Measurements from ENCODE around the gene EXOC2. TPM values are rescaled to one million over a fixed set of nuclear protein-coding genes. Genes with fewer than 3 reads are reported as not detected.

The EXOC2 gene
- total and polyA plus RNA-seq, 9 donors = 19.5 to 25.1 (median 21.8) TPM

DNA sequence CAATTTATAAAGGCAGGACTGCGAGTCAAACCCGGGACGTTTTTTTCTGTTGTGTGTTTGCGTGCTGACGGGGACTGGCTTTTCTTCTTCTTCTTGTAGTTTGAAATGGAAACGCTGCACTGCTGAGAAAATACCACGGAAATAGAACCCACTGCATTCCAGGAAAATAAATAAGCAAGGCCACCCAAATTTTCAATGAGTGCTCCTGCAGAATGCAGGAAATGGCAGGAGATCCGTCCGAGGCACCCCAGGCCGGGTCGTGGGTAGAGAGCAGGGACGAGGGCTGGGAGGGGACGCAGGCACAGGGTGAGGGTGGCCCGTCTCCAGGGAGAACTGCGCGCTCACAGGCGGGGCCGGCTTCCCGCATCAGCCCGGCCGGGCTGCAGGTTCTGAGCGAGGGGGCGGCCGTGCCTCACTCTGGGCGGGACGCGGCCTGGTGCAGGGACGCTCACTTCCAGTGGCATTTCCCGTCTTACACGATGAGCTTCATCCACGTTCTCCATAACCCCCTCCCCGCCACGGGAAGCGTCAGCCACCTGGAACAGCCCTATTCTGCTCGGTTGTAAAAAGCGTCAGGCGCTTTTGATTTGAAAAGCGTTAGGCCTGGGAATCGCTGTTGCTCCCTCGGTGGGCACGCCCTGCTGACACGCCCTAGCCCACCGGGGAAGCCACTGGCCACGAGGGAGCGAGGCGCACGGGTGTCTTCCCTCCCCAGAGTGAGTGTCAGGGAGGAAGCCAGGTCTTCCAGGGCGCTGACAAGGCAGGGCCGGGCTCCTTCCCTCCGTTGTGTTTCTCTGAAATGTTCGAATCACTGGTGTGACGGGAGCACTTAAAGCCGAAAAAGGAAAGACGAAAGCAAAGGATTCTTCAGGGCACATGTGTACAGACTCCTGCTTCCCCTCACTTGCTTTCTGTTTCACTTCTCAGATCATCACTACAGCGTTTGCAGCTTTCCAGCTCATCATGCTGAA, 17.9 kb upstream of the EXOC2 start:
- DNase-seq = peak; percentile 85

DNA sequence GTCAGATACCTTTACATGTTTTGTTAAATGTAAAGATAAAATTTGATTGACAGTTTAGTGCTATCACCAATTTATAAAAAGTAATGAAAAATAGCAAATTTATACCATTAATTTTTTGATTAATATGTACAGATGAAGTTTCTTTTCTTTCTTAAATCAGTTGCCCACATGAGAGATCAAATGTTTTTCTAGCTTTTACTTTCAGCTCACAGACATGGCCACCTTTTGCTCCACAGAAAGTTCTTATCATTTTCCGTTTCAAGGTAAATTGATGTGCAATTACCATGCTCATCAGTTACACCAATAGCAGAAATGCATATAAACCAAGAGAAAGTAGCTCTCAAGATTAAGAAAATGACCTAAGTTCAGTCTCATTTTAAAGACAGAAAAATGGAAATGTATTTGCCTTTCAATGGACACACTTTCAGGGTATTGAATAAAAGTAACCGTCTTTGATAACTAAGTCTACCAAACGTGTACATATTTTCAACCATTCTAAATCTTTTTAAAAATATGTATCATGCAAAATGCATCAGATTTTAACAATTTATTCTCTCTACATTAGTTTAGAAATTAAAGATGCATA, 16.6 kb upstream of the EXOC2 start:
- Histone ChIP-seq H3K27me3 (ENCODE audit: control insufficient read depth, insufficient read depth, low read length) (peaks cover 12% of the 10 kb centered on the region), H3K4me3 (ENCODE audit: low read length) (no peak overlapping the region), H3K36me3 (ENCODE audit: control insufficient read depth, insufficient read depth, low read length) (no peaks in the 10 kb centered on the region), H3K4me1 (ENCODE audit: control insufficient read depth, insufficient read depth, low read length) (no peaks in the 10 kb centered on the region), H3K27ac (ENCODE audit: low read length) (no peak overlapping the region), H3K9me3 (replicated peaks; ENCODE audit: control insufficient read depth, low read depth, low read length) (no peaks in the 10 kb centered on the region)
- no CpG with 5 or more reads among the region's 3 CpGs for WGBS (ENCODE audit: insufficient coverage)
- no peak for DNase-seq

More for the DNA sequence above, 17.9 kb upstream of the EXOC2 start:
- Histone ChIP-seq H3K4me3 (ENCODE audit: low read length) (peak overlapping the region; percentile 44), H3K27me3 (ENCODE audit: control insufficient read depth, insufficient read depth, low read length) (peaks cover 12% of the 10 kb centered on the region), H3K36me3 (ENCODE audit: control insufficient read depth, insufficient read depth, low read length) (no peaks in the 10 kb centered on the region), H3K9me3 (replicated peaks; ENCODE audit: control insufficient read depth, low read depth, low read length) (no peaks in the 10 kb centered on the region), H3K27ac (ENCODE audit: low read length) (peak overlapping the region; percentile 91), H3K4me1 (ENCODE audit: control insufficient read depth, insufficient read depth, low read length) (no peaks in the 10 kb centered on the region)
- under 1% methylated on average over 42 of the region's 55 CpGs for whole genome bisulfite sequencing (ENCODE audit: insufficient coverage)

DNA sequence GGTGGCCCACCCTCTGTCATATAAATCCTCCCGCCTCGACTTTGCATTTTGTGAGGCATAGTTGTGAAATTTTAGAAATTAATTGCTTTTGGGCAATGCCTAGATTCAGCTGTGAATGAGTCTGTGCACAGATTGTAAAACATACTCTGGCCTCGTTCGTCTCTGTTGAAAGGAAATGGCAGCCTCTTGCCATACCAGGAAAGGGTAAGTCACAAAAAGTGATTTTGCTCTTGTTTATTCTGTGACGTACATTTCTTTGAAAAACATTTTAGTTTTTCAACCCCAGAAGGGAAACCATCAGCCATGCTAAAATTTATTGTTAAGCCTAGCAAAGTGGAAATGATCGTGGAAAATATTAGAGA, 15.3 kb upstream of the EXOC2 start:
- Histone ChIP-seq H3K4me1 (ENCODE audit: control insufficient read depth, insufficient read depth, low read length) (no peaks in the 10 kb centered on the region), H3K9me3 (replicated peaks; ENCODE audit: control insufficient read depth, low read depth, low read length) (no peaks in the 10 kb centered on the region), H3K4me3 (ENCODE audit: low read length) (no peak overlapping the region), H3K27ac (ENCODE audit: low read length) (no peak overlapping the region), H3K36me3 (ENCODE audit: control insufficient read depth, insufficient read depth, low read length) (no peaks in the 10 kb centered on the region), H3K27me3 (ENCODE audit: control insufficient read depth, insufficient read depth, low read length) (peaks cover 12% of the 10 kb centered on the region)
- no peak for DNase-seq
- WGBS (ENCODE audit: insufficient coverage) = 40% methylated on average over 2 of the region's 6 CpGs

DNA sequence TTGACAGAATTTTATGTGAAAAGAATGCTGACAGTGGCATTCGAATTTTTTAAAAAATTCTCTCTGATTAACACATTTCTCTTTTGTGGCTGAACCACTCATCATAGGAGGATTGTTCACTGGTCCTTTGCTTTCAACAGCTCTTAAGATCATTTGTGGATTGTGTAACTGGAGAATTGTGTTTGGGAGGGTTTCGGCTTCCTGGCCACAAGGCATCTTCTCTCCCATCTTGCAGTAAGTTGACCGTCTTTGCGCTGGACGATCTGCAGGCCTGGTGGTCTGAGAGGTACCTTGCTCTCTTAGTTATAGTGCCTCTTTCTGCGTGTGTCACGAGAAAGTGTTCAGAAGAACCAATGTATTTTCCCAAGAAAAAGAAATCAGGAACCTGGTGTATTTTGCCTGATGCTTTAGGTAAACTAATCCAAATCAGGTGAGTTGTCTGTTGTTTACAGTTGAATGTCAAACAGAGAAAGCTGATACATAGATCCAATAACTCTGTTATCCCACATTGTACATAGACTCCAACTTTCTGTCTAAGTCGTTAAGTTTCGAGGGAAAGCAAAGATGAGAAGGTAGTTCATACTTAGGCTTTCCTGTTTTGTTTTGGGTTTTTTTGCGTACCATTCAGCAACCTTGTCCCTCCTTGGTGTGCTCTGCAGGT, 14.8 kb upstream of the EXOC2 start:
- WGBS (ENCODE audit: insufficient coverage) = 85% methylated on average over 3 of the region's 10 CpGs
- Histone ChIP-seq H3K27me3 (ENCODE audit: control insufficient read depth, insufficient read depth, low read length) (peaks cover 12% of the 10 kb centered on the region), H3K27ac (ENCODE audit: low read length) (no peak overlapping the region), H3K4me3 (ENCODE audit: low read length) (no peak overlapping the region), H3K36me3 (ENCODE audit: control insufficient read depth, insufficient read depth, low read length) (no peaks in the 10 kb centered on the region), H3K9me3 (replicated peaks; ENCODE audit: control insufficient read depth, low read depth, low read length) (no peaks in the 10 kb centered on the region), H3K4me1 (ENCODE audit: control insufficient read depth, insufficient read depth, low read length) (no peaks in the 10 kb centered on the region)
- DNase-seq = no peak

DNA sequence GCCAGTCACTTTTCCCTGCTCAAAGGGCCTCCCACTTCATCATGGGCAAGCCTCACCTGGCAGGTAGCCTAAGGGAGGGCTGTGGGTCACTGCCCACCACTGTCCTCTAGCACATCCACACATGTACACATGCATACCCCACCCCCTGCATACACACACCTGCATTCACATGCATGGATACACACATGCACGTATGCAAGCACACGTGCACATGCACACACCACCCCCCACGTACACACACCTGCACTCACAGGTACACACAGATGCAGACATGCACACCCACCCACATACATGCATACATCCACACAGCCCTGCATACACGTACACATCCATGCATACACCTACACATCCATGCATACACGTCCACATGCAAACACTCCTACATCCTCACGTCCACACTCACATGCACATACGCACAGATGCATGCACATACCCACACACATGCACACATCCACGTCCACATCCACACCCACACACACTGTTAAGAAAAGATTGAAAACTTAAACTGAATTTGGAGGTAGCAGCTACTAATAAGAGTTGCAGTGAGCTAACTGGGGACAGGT, 14.0 kb upstream of the EXOC2 start:
- H3K36me3 ChIP-seq (ENCODE audit: control insufficient read depth, insufficient read depth, low read length) = no peaks in the 10 kb centered on the region
- H3K4me1 ChIP-seq (ENCODE audit: control insufficient read depth, insufficient read depth, low read length) = no peaks in the 10 kb centered on the region
- H3K27ac ChIP-seq (ENCODE audit: low read length) = no peak overlapping the region
- H3K27me3 ChIP-seq (ENCODE audit: control insufficient read depth, insufficient read depth, low read length) = peaks cover 14% of the 10 kb centered on the region
- no peaks in the 10 kb centered on the region for H3K9me3 ChIP-seq (replicated peaks; ENCODE audit: control insufficient read depth, low read depth, low read length)
- DNase-seq = no peak
- H3K4me3 ChIP-seq (ENCODE audit: low read length) = no peak overlapping the region
- 79% methylated on average over 6 of the region's 8 CpGs for whole genome bisulfite sequencing (ENCODE audit: insufficient coverage)

DNA sequence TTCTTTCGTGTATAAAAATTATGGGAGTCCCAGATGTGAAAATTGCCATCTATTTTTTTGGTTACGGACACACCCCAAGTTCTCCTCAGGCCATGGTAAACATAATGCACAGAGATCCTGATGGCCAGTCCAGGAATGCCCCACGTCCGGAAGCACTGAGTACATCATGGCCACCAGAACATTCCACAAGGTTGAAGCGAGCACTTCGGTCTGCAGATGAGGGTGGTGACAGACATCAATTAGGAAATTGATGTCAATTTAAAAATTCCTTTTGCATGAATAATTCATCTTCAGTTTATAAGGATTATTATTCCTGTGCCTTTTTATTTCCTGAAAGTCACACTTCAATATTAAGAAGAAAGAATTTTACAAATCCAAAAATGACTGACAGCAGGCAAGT, 13.2 kb upstream of the EXOC2 start:
- Histone ChIP-seq H3K4me3 (ENCODE audit: low read length) (no peak overlapping the region), H3K9me3 (replicated peaks; ENCODE audit: control insufficient read depth, low read depth, low read length) (no peaks in the 10 kb centered on the region), H3K27me3 (ENCODE audit: control insufficient read depth, insufficient read depth, low read length) (peaks cover 19% of the 10 kb centered on the region), H3K36me3 (ENCODE audit: control insufficient read depth, insufficient read depth, low read length) (no peaks in the 10 kb centered on the region), H3K27ac (ENCODE audit: low read length) (no peak overlapping the region), H3K4me1 (ENCODE audit: control insufficient read depth, insufficient read depth, low read length) (no peaks in the 10 kb centered on the region)
- DNase-seq = no peak
- no CpG with 5 or more reads among the region's 6 CpGs for WGBS (ENCODE audit: insufficient coverage)

DNA sequence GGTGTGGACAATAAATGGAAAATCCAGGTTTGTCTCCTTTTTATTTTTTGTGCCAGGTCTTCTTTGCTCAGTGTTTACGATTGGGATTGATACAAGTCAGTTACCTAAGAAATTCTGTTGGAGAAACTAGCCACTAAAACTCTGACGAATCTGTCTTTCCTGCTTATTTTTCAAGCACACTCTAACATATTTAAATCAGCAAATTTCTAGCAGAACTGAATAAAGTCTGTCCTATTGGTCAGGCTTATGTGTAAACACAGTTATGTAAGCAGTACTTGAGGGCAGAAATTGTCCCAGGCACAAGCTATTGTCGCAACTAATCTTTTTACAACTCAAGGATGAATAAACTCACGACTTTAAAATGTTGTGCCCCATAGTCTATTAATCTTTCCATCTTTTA, 12.1 kb upstream of the EXOC2 start:
- no peaks in the 10 kb centered on the region for H3K4me1 ChIP-seq (ENCODE audit: control insufficient read depth, insufficient read depth, low read length)
- no peak for DNase-seq
- no peak overlapping the region for H3K27ac ChIP-seq (ENCODE audit: low read length)
- no CpG with 5 or more reads among the region's 4 CpGs for WGBS (ENCODE audit: insufficient coverage)
- no peaks in the 10 kb centered on the region for H3K36me3 ChIP-seq (ENCODE audit: control insufficient read depth, insufficient read depth, low read length)
- no peaks in the 10 kb centered on the region for H3K9me3 ChIP-seq (replicated peaks; ENCODE audit: control insufficient read depth, low read depth, low read length)
- no peak overlapping the region for H3K4me3 ChIP-seq (ENCODE audit: low read length)
- H3K27me3 ChIP-seq (ENCODE audit: control insufficient read depth, insufficient read depth, low read length) = peaks cover 16% of the 10 kb centered on the region

DNA sequence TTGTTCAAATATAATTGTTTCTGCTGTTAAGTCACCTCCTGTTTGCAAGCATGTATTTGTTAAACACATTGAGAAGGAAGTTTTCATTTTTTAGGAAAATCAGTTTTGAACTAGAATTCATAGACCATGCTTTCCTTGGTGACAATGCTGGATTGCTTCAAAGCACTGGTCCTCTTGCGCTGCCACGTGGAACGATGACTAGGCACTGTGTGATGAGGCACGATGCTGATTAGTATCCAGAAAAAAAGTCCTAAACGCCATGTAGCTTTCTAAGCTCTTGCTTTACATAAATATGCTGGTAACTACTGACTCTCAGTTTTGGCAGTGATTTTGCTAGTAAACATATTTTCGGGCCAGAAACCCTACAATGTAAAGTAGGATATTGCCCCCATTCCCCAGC, 11.1 kb upstream of the EXOC2 start:
- H3K27me3 ChIP-seq (ENCODE audit: control insufficient read depth, insufficient read depth, low read length) = peaks cover 16% of the 10 kb centered on the region
- H3K27ac ChIP-seq (ENCODE audit: low read length) = no peak overlapping the region
- no peaks in the 10 kb centered on the region for H3K36me3 ChIP-seq (ENCODE audit: control insufficient read depth, insufficient read depth, low read length)
- no peaks in the 10 kb centered on the region for H3K4me1 ChIP-seq (ENCODE audit: control insufficient read depth, insufficient read depth, low read length)
- no peaks in the 10 kb centered on the region for H3K9me3 ChIP-seq (replicated peaks; ENCODE audit: control insufficient read depth, low read depth, low read length)
- no peak overlapping the region for H3K4me3 ChIP-seq (ENCODE audit: low read length)
- no peak for DNase-seq
- WGBS (ENCODE audit: insufficient coverage) = 83% methylated on average over 3 of the region's 6 CpGs

DNA sequence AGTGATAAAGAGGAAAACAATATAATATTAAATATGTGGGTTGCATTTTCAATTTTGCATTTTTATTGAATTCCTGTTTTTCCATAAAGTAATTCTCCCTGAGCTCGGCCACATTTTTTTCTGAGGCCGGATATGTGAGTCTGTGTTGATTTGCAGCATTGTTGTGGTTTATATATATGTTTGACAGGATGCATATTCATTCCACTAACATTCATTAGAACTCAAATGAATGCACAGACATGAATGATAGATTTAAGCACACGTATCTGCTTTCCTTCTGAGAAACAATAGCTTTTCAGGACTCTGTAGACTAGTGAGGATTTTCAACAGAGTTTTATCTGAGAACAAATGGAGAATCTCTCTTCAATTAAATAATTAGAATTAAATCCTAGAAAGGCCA, 10.6 kb upstream of the EXOC2 start:
- Histone ChIP-seq H3K4me1 (ENCODE audit: control insufficient read depth, insufficient read depth, low read length) (no peaks in the 10 kb centered on the region), H3K27ac (ENCODE audit: low read length) (no peak overlapping the region), H3K27me3 (ENCODE audit: control insufficient read depth, insufficient read depth, low read length) (peaks cover 16% of the 10 kb centered on the region), H3K4me3 (ENCODE audit: low read length) (no peak overlapping the region), H3K9me3 (replicated peaks; ENCODE audit: control insufficient read depth, low read depth, low read length) (no peaks in the 10 kb centered on the region), H3K36me3 (ENCODE audit: control insufficient read depth, insufficient read depth, low read length) (no peaks in the 10 kb centered on the region)
- WGBS (ENCODE audit: insufficient coverage) = no CpG with 5 or more reads among the region's 3 CpGs
- DNase-seq = no peak

All from muscle of leg (tissue), 11 donors.